D721Med (cell line): ENCODE results near the gene LRMDA.

Experiments
- DNase-seq: peaks from one replicate; pipeline ENCODE4 v3.0.0; 2011; ENCODE audit warnings: low spot score; ENCODE audit not compliant: insufficient read length
- FAIRE-seq: peaks from 2 replicates; lab custom pipeline; 2011; peaks lifted over from hg19 to GRCh38; lab: Jason Lieb, UNC
- TF ChIP-seq, protein P1 (sequence below): IDR thresholded peaks from 2 replicates; pipeline ENCODE4 v1.5.1; 2012; ENCODE audit warnings: mild to moderate bottlenecking, control low read depth; ENCODE audit not compliant: insufficient read depth; ENCODE audit errors: missing control alignments

Gene LRMDA

DNA sequence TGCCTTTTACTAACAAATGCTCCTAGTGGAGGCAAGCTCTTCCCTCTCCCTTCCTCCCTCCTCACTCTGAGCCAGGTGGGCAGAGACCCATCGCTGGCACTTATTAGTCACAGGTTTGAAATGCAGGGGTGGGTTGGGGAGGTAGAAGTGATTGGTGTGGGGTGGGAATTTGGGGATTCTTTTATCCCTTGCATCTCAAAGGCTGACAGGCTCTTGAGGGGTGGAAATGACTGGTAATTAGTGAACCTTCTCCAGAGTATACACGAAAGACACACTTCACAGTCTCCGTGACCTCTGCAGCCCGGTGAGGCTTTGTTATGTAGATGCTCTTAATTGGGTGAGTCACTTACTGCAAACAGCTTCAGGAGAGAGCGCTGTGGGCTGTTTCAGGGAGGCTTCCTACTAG lies 13.9 kb upstream of the LRMDA start:
- FAIRE-seq (no peak), DNase-seq (no peak)
- TF ChIP-seq, protein P1, sequence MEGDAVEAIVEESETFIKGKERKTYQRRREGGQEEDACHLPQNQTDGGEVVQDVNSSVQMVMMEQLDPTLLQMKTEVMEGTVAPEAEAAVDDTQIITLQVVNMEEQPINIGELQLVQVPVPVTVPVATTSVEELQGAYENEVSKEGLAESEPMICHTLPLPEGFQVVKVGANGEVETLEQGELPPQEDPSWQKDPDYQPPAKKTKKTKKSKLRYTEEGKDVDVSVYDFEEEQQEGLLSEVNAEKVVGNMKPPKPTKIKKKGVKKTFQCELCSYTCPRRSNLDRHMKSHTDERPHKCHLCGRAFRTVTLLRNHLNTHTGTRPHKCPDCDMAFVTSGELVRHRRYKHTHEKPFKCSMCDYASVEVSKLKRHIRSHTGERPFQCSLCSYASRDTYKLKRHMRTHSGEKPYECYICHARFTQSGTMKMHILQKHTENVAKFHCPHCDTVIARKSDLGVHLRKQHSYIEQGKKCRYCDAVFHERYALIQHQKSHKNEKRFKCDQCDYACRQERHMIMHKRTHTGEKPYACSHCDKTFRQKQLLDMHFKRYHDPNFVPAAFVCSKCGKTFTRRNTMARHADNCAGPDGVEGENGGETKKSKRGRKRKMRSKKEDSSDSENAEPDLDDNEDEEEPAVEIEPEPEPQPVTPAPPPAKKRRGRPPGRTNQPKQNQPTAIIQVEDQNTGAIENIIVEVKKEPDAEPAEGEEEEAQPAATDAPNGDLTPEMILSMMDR: no peak

DNA sequence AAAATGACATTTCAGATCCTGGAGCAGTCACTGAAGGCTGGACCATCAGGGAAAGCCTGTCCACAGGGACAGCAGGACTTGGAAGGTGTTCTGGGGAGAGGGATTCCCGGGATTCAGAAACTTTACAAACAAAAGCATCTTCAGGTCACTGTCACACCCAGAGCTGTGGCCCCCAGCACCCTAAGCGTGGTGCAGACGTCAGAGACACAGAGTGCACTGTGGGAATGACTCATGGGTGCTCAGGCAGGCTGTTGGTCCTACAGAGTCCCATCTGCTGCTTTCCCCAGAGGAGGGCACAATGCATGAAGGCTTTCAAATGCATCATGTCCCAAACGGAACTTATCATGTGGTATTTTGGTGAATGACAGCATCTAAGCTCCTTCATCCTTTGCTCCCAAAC lies 13.1 kb upstream of the LRMDA start:
- FAIRE-seq (no peak), DNase-seq (no peak)
- TF ChIP-seq, protein P1: no peak

DNA sequence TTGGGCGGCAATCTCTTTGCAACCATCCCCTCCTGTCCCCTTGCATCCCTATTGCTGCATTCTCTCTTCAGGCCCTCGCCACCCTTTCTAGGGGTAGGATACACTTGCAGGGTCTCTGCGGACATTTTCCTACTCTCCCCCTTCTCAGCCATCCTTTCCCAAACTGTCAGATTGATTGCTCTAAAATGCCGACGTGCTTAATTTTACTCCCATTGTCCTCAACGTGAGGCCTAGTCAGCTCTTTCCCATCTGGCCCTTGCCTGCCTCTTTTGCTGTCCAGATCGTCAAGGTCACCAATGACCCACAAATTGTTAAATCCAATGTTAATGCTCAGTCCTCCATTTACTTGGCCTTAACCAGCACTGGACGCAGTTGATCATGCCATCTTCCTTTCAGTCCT lies 12.7 kb upstream of the LRMDA start:
- FAIRE-seq: no peak
- no peak for DNase-seq
- TF ChIP-seq, protein P1: no peak

DNA sequence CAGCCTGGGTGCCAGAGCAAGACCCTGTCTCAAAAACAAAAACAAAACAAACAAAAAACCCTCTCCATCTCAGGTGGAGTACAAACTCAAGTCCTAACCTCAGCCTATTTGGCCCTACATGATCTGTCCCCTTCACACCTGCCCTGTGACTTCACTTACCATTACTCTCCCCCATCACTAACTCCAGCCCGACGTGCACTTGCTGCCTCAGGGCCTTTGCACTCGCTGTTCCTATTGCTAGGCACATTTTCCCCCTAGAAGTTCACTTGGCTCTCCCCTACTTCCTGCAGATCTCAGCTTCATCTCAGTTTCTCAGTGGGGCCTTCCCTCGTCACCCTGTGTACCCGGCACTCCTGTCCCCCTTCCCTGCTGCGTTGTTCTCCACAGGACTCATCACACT lies 8.5 kb upstream of the LRMDA start:
- FAIRE-seq (no peak), DNase-seq (no peak)
- TF ChIP-seq, protein P1: no peak

DNA sequence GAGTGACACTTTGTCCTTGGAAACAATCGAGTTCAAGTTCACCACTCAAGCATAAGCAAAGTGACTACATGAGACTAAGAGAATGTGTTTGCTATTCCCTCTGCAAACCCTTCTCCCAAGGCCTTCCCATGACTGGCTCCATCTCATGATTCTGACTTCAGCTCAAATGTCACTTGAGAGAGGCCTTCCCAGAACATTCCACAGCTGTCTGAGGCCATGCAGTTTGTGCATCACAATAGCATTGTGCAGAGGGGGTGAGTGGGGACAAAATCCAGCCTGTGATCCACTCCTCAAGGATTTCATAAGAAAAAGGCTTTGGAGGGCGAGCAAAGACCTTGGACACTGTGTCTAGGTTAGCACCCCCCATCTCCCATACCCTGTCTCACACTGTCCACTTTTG lies 6.9 kb upstream of the LRMDA start:
- TF ChIP-seq, protein P1: no peak
- DNase-seq (no peak), FAIRE-seq (no peak)

DNA sequence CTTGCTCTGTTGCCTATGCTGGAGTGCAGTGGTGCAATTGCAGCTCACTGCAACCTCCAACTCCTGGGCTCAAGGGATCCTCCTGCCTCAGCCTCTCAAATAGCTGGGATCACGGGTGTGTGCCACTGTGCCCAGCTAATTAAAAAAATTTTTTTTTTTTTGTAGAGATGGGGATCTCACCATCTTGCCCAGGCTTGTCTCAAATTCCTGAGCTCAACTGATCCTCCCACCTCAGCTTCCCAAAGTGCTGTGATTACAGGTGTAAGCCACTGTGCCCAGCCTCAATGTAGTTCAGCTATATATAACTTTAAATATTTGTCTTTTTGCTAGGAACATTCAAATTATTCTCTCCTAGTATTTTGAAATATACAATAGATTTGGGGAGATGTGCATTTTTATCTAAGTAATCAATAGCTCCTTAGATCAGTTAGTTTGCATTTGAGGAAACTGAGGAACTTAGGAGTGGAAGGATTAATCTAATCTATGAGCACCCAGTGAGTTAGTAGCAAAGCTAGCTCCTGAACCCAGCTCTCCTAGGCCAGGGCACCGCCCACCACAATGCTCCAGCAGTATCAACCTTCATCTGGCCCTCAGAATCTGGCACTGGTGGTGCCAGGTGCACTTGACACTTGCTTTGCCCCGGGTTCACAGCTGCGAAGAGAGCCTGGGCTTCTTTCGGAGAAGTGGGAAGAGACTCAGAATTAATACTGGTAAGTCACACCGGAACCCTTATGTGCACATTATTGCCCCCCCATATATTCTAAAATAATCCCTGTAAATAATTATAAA lies 5.9 kb upstream of the LRMDA start:
- FAIRE-seq (no peak), DNase-seq (no peak)
- TF ChIP-seq, protein P1: no peak

DNA sequence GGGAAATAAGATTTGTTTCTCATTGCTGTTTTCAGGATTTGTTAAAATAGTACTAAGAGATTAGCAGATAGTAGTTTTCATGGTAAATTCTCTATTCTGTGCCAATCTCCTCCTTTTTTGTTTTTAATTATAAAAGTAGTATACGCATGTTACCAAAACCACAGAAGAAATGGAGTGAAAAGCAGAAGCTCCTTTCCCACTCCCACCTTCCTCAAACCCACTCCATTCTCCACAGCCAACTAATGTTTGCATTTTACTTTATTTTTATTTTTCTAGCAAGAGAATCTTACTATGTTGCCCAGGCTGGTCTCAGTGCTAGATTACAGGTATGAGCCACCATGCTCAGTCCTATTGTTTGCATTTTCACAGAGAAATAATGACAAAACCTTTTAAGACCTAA lies 4.5 kb upstream of the LRMDA start:
- no peak for DNase-seq
- TF ChIP-seq, protein P1: no peak
- FAIRE-seq: no peak
